PC-3 (cell line): ENCODE results near the gene RSF1. TPM values are rescaled to one million over a fixed set of nuclear protein-coding genes. Genes with fewer than 3 reads are reported as not detected.

Experiments used
- ATAC-seq: fragments of 200-7000 bp; cut with Tn5 transposase; 2 replicates; pipeline ENCODE4 v1.9.1; 2020; ENCODE audit warnings: mild to moderate bottlenecking, moderate library complexity
- BruUV-seq: library from RNA; stranded (reverse); fragments of 400-500 nt; replicated peaks from 2 replicates; lab custom pipeline; 2021; lab: Mats Ljungman, UMichigan
- CTCF ChIA-PET: fragments of 300-600 bp; sonication (Branson Sonifier 250); formaldehyde crosslinking; loops from one replicate; lab custom pipeline; 2022; ENCODE audit warnings: antibody characterized with exemption; lab: Charles Lee
- POLR2A ChIA-PET: fragments of 300-600 bp; sonication (Branson Sonifier 250); formaldehyde crosslinking; loops from one replicate; lab custom pipeline; 2022; ENCODE audit warnings: antibody characterized with exemption; ENCODE audit not compliant: unreplicated experiment; lab: Charles Lee
- DNase-seq: peaks from one replicate; pipeline ENCODE4 v3.0.0-alpha.2; 2015
- H2AFZ ChIP-seq: fragments of 300-600 bp; sonication (generic); 2 replicates; pipeline ENCODE4 v1.6.0; 2016; ENCODE audit warnings: antibody characterized with exemption, low read length
- H3F3A ChIP-seq: fragments of 300-600 bp; sonication (generic); one replicate; pipeline ENCODE4 v1.6.0; 2017; ENCODE audit warnings: antibody characterized with exemption, low read length, control low read depth, mild to moderate bottlenecking; ENCODE audit not compliant: unreplicated experiment
- H3K27ac ChIP-seq: fragments of 300-600 bp; sonication (generic); 2 replicates; pipeline ENCODE4 v1.5.1; 2016; ENCODE audit warnings: mild to moderate bottlenecking, low read length
- H3K27me3 ChIP-seq: fragments of 300-600 bp; sonication (generic); 2 replicates; pipeline ENCODE4 v1.6.1; 2016; ENCODE audit warnings: low read length, mixed read lengths
- H3K36me3 ChIP-seq: fragments of 300-600 bp; sonication (generic); 2 replicates; pipeline ENCODE4 v1.6.1; 2016; ENCODE audit warnings: low read depth, mixed run types, low read length, mixed read lengths
- H3K4me1 ChIP-seq: fragments of 300-600 bp; sonication (generic); 2 replicates; pipeline ENCODE4 v1.5.1; 2016; ENCODE audit warnings: low read length; ENCODE audit not compliant: insufficient read depth
- H3K4me2 ChIP-seq: fragments of 300-600 bp; sonication (generic); 2 replicates; pipeline ENCODE4 v1.6.0; 2016; ENCODE audit warnings: low read length
- H3K4me3 ChIP-seq: fragments of 300-600 bp; sonication (generic); 2 replicates; pipeline ENCODE4 v1.5.1; 2016; ENCODE audit warnings: mild to moderate bottlenecking, low read length, mixed read lengths
- H3K79me2 ChIP-seq: fragments of 300-600 bp; sonication (generic); 2 replicates; pipeline ENCODE4 v1.6.1; 2017; ENCODE audit warnings: low read length, mixed read lengths
- H3K9ac ChIP-seq: fragments of 300-600 bp; sonication (generic); 2 replicates; pipeline ENCODE4 v1.6.0; 2016; ENCODE audit warnings: mild to moderate bottlenecking, low read length
- H3K9me2 ChIP-seq: fragments of 300-600 bp; sonication (generic); replicated peaks from 2 replicates; pipeline ENCODE4 v1.6.1; 2016; ENCODE audit warnings: mixed run types, low read length, mixed read lengths
- H3K9me3 ChIP-seq: fragments of 300-600 bp; sonication (generic); 2 replicates; pipeline ENCODE4 v1.6.1; 2016; ENCODE audit warnings: low read length, mixed read lengths
- H4K20me1 ChIP-seq: fragments of 300-600 bp; sonication (generic); 2 replicates; pipeline ENCODE4 v1.6.1; 2016; ENCODE audit warnings: low read length, mixed read lengths
- EZH2 ChIP-seq: fragments of 300-600 bp; sonication (generic); IDR thresholded peaks from one replicate; pipeline ENCODE4 v1.6.1; 2017; ENCODE audit warnings: antibody characterized with exemption, mild to moderate bottlenecking, low read length; ENCODE audit not compliant: unreplicated experiment
- EZH2phosphoT487 ChIP-seq: fragments of 300-600 bp; sonication (generic); IDR thresholded peaks from 2 replicates; pipeline ENCODE4 v1.6.1; 2018; ENCODE audit warnings: mild to moderate bottlenecking, antibody characterized with exemption, low read length, borderline replicate concordance
- intact Hi-C: fragments of 100-400 bp; cut with micrococcal nuclease; formaldehyde crosslinking; loops from 2 replicates; pipeline ENCODE4 v1.9.0; 2023
- total RNA-seq: library from RNA; depleted of rRNA; stranded (reverse); fragments of >200 nt; gene quantifications from 2 replicates; pipeline ENCODE4 v1.2.3, GENCODE V29; 2014
- TF ChIP-seq, protein P1 (sequence below): fragments of 300-600 bp; sonication (generic); conservative IDR thresholded peaks from 2 replicates; pipeline ENCODE4 v1.5.1; 2017; ENCODE audit warnings: antibody characterized with exemption, low read depth, mild to moderate bottlenecking, low read length

Gene RSF1
- total RNA-seq, 1 experiment from 2014 or later: 30.0 TPM

GRCh38 chr11:77814848-77815247, 5.7 kb downstream of the RSF1 start:
- no peak for DNase-seq
- no peaks in the 10 kb centered on the region for H3K9me2 ChIP-seq
- H3K27me3 ChIP-seq: no peaks in the 10 kb centered on the region
- TF ChIP-seq, protein P1, sequence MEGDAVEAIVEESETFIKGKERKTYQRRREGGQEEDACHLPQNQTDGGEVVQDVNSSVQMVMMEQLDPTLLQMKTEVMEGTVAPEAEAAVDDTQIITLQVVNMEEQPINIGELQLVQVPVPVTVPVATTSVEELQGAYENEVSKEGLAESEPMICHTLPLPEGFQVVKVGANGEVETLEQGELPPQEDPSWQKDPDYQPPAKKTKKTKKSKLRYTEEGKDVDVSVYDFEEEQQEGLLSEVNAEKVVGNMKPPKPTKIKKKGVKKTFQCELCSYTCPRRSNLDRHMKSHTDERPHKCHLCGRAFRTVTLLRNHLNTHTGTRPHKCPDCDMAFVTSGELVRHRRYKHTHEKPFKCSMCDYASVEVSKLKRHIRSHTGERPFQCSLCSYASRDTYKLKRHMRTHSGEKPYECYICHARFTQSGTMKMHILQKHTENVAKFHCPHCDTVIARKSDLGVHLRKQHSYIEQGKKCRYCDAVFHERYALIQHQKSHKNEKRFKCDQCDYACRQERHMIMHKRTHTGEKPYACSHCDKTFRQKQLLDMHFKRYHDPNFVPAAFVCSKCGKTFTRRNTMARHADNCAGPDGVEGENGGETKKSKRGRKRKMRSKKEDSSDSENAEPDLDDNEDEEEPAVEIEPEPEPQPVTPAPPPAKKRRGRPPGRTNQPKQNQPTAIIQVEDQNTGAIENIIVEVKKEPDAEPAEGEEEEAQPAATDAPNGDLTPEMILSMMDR: no peak
- TF ChIP-seq EZH2phosphoT487 (no peak), EZH2 (no peak)
- peaks cover 12% of the 10 kb centered on the region for H4K20me1 ChIP-seq
- no peaks in the 10 kb centered on the region for H3F3A ChIP-seq
- ATAC-seq: no peak
- H3K4me3 ChIP-seq: no peak overlapping the region
- H3K4me2 ChIP-seq: no peak overlapping the region
- intact Hi-C loops: no loop called here
- no TSS peak for BruUV-seq
- H3K36me3 ChIP-seq: peaks cover 15% of the 10 kb centered on the region; the same call in 1 of the 2 replicates
- no peak overlapping the region for H3K9ac ChIP-seq
- H3K79me2 ChIP-seq: peaks cover 83% of the 10 kb centered on the region
- POLR2A ChIA-PET: no interaction called here
- H3K27ac ChIP-seq: no peak overlapping the region
- no peaks in the 10 kb centered on the region for H3K9me3 ChIP-seq
- CTCF ChIA-PET: no interaction called here
- H3K4me1 ChIP-seq: peaks cover 13% of the 10 kb centered on the region; the same call in 1 of the 2 replicates
- H2AFZ ChIP-seq: no peak overlapping the region

- ChIA-PET CTCF (no interaction called here), POLR2A (no interaction called here)
- Histone ChIP-seq H3K79me2 (peaks cover 76% of the 10 kb centered on the region), H3K9me2 (no peaks in the 10 kb centered on the region), H3K27ac (no peak overlapping the region), H3K4me3 (no peak overlapping the region), H3K4me1 (peaks cover 7% of the 10 kb centered on the region; the same call in 1 of the 2 replicates), H4K20me1 (peaks cover 12% of the 10 kb centered on the region), H3K9me3 (no peaks in the 10 kb centered on the region), H2AFZ (no peak overlapping the region), H3K9ac (no peak overlapping the region), H3K36me3 (peaks cover 15% of the 10 kb centered on the region; the same call in 1 of the 2 replicates), H3K27me3 (no peaks in the 10 kb centered on the region), H3F3A (no peaks in the 10 kb centered on the region), H3K4me2 (no peak overlapping the region)
- intact Hi-C loops: no loop called here
- no peak for DNase-seq
- no peak for ATAC-seq
- TF ChIP-seq, protein P1: no peak
- TF ChIP-seq EZH2 (no peak), EZH2phosphoT487 (no peak)
- no TSS peak for BruUV-seq
Observed at GRCh38 chr11:77813256-77813655, 7.3 kb downstream of the RSF1 start.

- Histone ChIP-seq H3K79me2 (peaks cover 72% of the 10 kb centered on the region), H3K36me3 (0 out of 2 replicates have a peak, but pooled peaks cover 10% of the 10 kb centered on the region), H3K4me1 (0 out of 2 replicates have a peak, but pooled peaks cover 5% of the 10 kb centered on the region), H4K20me1 (peaks cover 14% of the 10 kb centered on the region; the same call in 1 of the 2 replicates), H3K4me3 (no peak overlapping the region), H2AFZ (no peak overlapping the region), H3K27me3 (no peaks in the 10 kb centered on the region), H3K4me2 (no peak overlapping the region), H3K9ac (no peak overlapping the region), H3K9me2 (no peaks in the 10 kb centered on the region), H3F3A (no peaks in the 10 kb centered on the region), H3K27ac (no peak overlapping the region), H3K9me3 (no peaks in the 10 kb centered on the region)
- no peak for ATAC-seq
- no TSS peak for BruUV-seq
- ChIA-PET CTCF (no interaction called here), POLR2A (no interaction called here)
- DNase-seq: no peak
- intact Hi-C loops: no loop called here
- TF ChIP-seq, protein P1: no peak
- TF ChIP-seq EZH2: no peak
- TF ChIP-seq EZH2phosphoT487: no peak
Observed at GRCh38 chr11:77806993-77807392, 13.5 kb downstream of the RSF1 start.
